Measurements from ENCODE around the gene DNAJC15.
"Not testable (repeated sequence)": the region's sequence is repeated elsewhere in the genome, so short reads cannot be mapped to it uniquely, and the experiment has no call there.

The DNAJC15 gene

GRCh38 chr13:43023289-43023963, at the start of gene DNAJC15:
TSS of gene DNAJC15 (plus strand) at chr13:43023586. CDS start at chr13:43023627, 41 bp downstream.
- peak; percentile 83 for DNase-seq (ENCODE audit: low spot score)

- DNase-seq (ENCODE audit: low spot score), result no peak
Observed at GRCh38 chr13:42976066-42976465, 47.3 kb upstream of the DNAJC15 start.

GRCh38 chr13:42977219-42977659, 46.1 kb upstream of the DNAJC15 start:
- DNase-seq (ENCODE audit: low spot score), result peak; percentile 15

GRCh38 chr13:42981317-42981716, 42.1 kb upstream of the DNAJC15 start:
- DNase-seq (ENCODE audit: low spot score), result no peak

- no peak for DNase-seq (ENCODE audit: low spot score)
Observed at GRCh38 chr13:42981853-42982252, 41.5 kb upstream of the DNAJC15 start.

- no peak for DNase-seq (ENCODE audit: low spot score)
Observed at GRCh38 chr13:42984026-42984425, 39.4 kb upstream of the DNAJC15 start.

- no peak for DNase-seq (ENCODE audit: low spot score)
Observed at GRCh38 chr13:42984691-42985090, 38.7 kb upstream of the DNAJC15 start.

- DNase-seq (ENCODE audit: low spot score), result no peak
Observed at GRCh38 chr13:42985312-42986175, 37.8 kb upstream of the DNAJC15 start.

- no peak for DNase-seq (ENCODE audit: low spot score)
Observed at GRCh38 chr13:42986176-42986574, 37.2 kb upstream of the DNAJC15 start.

- peak; percentile 63 for DNase-seq (ENCODE audit: low spot score)
Observed at GRCh38 chr13:42990291-42991232, 32.8 kb upstream of the DNAJC15 start.

GRCh38 chr13:42991233-42991897, 32.0 kb upstream of the DNAJC15 start:
- DNase-seq (ENCODE audit: low spot score), result not testable (repeated sequence)

GRCh38 chr13:42991898-42992763, 31.3 kb upstream of the DNAJC15 start, which contains the start of gene EPSTI1:
TSS of gene EPSTI1 (minus strand) at chr13:42992241. CDS start at chr13:42992165, 76 bp downstream.
- DNase-seq (ENCODE audit: low spot score), result peak; percentile 83

- DNase-seq (ENCODE audit: low spot score), result no peak
Observed at GRCh38 chr13:42992764-42993122, 30.6 kb upstream of the DNAJC15 start.

GRCh38 chr13:42994878-42995277, 28.5 kb upstream of the DNAJC15 start:
- DNase-seq (ENCODE audit: low spot score), result no peak

- no peak for DNase-seq (ENCODE audit: low spot score)
Observed at GRCh38 chr13:42996584-42996983, 26.8 kb upstream of the DNAJC15 start.

- DNase-seq (ENCODE audit: low spot score), result no peak
Observed at GRCh38 chr13:42997381-42997780, 26.0 kb upstream of the DNAJC15 start.

GRCh38 chr13:42999491-42999890, 23.9 kb upstream of the DNAJC15 start:
- DNase-seq (ENCODE audit: low spot score), result no peak

GRCh38 chr13:43000676-43001075, 22.7 kb upstream of the DNAJC15 start:
- no peak for DNase-seq (ENCODE audit: low spot score)

GRCh38 chr13:43002021-43002420, 21.4 kb upstream of the DNAJC15 start:
- no peak for DNase-seq (ENCODE audit: low spot score)

- no peak for DNase-seq (ENCODE audit: low spot score)
Observed at GRCh38 chr13:43003010-43003409, 20.4 kb upstream of the DNAJC15 start.
